Measurements from ENCODE around the gene STK32B. TPM values are rescaled to one million over a fixed set of nuclear protein-coding genes. Genes with fewer than 3 reads are reported as not detected.

The STK32B gene
- total and polyA plus RNA-seq, 2 of the 8 experiments (the other 6 are each of a cell fraction or from before 2014, with no cell fraction given): 2.3 to 2.5 TPM

- FAIRE-seq (no peak), DNase-seq (ENCODE audit: low read depth in 1 of 2, low spot score in 2 of 2) (no peak)
- no peaks in the 10 kb centered on the region for H3K79me2 ChIP-seq (ENCODE audit: control insufficient read depth in 1 of 2, insufficient read depth in 2 of 2, low read length in 2 of 2)
- H3K27ac ChIP-seq (ENCODE audit: low read depth, low read length): no peak overlapping the region
- ChIA-PET POLR2A (ENCODE audit: partially characterized antibody) (no interaction called here), CTCF (ENCODE audit: partially characterized antibody) (interaction anchor here (1.5 to 8.2 kb wide), 4 partner anchors 13 to 345 kb away, joined by 4 to 92 read pairs (median 24); partner anchors contain the start of gene STK32B)
- H4K20me1 ChIP-seq (replicated peaks in 1 of 2; ENCODE audit: control insufficient read depth in 1 of 2, insufficient read depth in 2 of 2, low read length in 2 of 2): no peaks in the 10 kb centered on the region
- H3K27me3 ChIP-seq (replicated peaks in 1 of 4; ENCODE audit: control insufficient read depth in 3 of 4, extremely low read depth in 1 of 4, insufficient read depth in 3 of 4, low read length in 3 of 4): no peaks in the 10 kb centered on the region
- H3K4me1 ChIP-seq (replicated peaks in 1 of 4; ENCODE audit: control insufficient read depth in 3 of 4, insufficient read depth in 4 of 4, low read length in 3 of 4): no peaks in the 10 kb centered on the region
- no peaks in the 10 kb centered on the region for H3K36me3 ChIP-seq (ENCODE audit: control insufficient read depth in 2 of 4, insufficient read depth in 4 of 4, low read length in 3 of 4)
- no peak overlapping the region for H2BK5ac ChIP-seq (ENCODE audit: low read depth, low read length)
- H2BK20ac ChIP-seq (ENCODE audit: low read length): no peak overlapping the region
- no peak overlapping the region for H4K91ac ChIP-seq (replicated peaks; ENCODE audit: insufficient read length, low read length)
- no peak overlapping the region for H2BK120ac ChIP-seq (replicated peaks; ENCODE audit: low read depth, low read length)
- no peak overlapping the region for H2AK5ac ChIP-seq (ENCODE audit: low read depth, low read length)
- H2BK12ac ChIP-seq (ENCODE audit: low read depth, low read length): no peak overlapping the region
- no peak overlapping the region for H2AFZ ChIP-seq (ENCODE audit: low read length)
- H3K14ac ChIP-seq (ENCODE audit: insufficient read length): no peak overlapping the region
- no peak for TF ChIP-seq POLR2A (IDR thresholded peaks at IDR 0.05; ENCODE audit: control extremely low read depth in 1 of 2, low read depth in 2 of 2, low read length in 2 of 2)
- no peak for TF ChIP-seq SRF (IDR thresholded peaks at IDR 0.05; ENCODE audit: low read depth, low read length)
- no peak for TF ChIP-seq USF2 (IDR thresholded peaks at IDR 0.05; ENCODE audit: low read length)
- no peak for TF ChIP-seq MAFK (IDR thresholded peaks at IDR 0.05; ENCODE audit: low read depth, low read length)
- TF ChIP-seq GTF2F1 (IDR thresholded peaks at IDR 0.05; ENCODE audit: borderline replicate concordance, low read depth, low read length): no peak
- no peak for TF ChIP-seq HDAC6 (IDR thresholded peaks at IDR 0.05; ENCODE audit: low read depth, low read length)
- TF ChIP-seq KDM5A (IDR thresholded peaks at IDR 0.05; ENCODE audit: low read length): no peak
- H3K56ac ChIP-seq (replicated peaks; ENCODE audit: insufficient read length, low read depth, low read length): no peak overlapping the region
- no peak overlapping the region for H3K9ac ChIP-seq (replicated peaks in 1 of 4; ENCODE audit: extremely low read depth in 1 of 4, low read depth in 3 of 4, low read length in 3 of 4)
- H3K4me3 ChIP-seq (ENCODE audit: extremely low read depth in 1 of 4, insufficient read depth in 2 of 4, low read depth in 3 of 4, low read length in 4 of 4): no peak overlapping the region
- no peak overlapping the region for H3K4me2 ChIP-seq (ENCODE audit: insufficient read depth in 1 of 2, low read depth in 2 of 2, low read length in 2 of 2)
- H3K4ac ChIP-seq (replicated peaks; ENCODE audit: insufficient read length, low read depth, low read length): no peak overlapping the region
- no peak overlapping the region for H4K8ac ChIP-seq (ENCODE audit: extremely low read depth, insufficient read depth, low read length)
- no peak overlapping the region for H3K18ac ChIP-seq (ENCODE audit: extremely low read depth, low read length)
- H3K23me2 ChIP-seq (ENCODE audit: low read depth, low read length): no peaks in the 10 kb centered on the region
- H3K9me3 ChIP-seq (ENCODE audit: insufficient read depth in 2 of 2, low read depth in 1 of 2, low read length in 1 of 2): peaks cover 2 to 5% of the 10 kb centered on the region in 2 experiments; a peak in 2 of 4 replicates
- H3K23ac ChIP-seq (ENCODE audit: insufficient read length): no peak overlapping the region
- 89% methylated on average over 8 of the region's 8 CpGs; no CpG with 5 or more reads in 1 of the 2 experiments for WGBS, 2 experiments (ENCODE audit: extremely low coverage in 1 of 2, insufficient coverage in 1 of 2, insufficient read length in 1 of 2, insufficient replicate concordance in 2 of 2, low coverage in 1 of 2, low lambda C conversion rate in 2 of 2, missing lambda C conversion rate in 1 of 2)
- no peaks in the 10 kb centered on the region; the same call in 1 of the 2 replicates for H3K79me1 ChIP-seq (ENCODE audit: low read depth, low read length)
- H2BK15ac ChIP-seq (ENCODE audit: low read length): no peak overlapping the region
- H4K5ac ChIP-seq (ENCODE audit: insufficient read length, low read depth, low read length): no peak overlapping the region
Measured at GRCh38 chr4:5395781-5396180, 344.5 kb downstream of the STK32B start.

All from H1 (cell line).